B cell (primary cell): ENCODE measurements around the gene VTI1A. TPM values are rescaled to one million over a fixed set of nuclear protein-coding genes. Genes with fewer than 3 reads are reported as not detected.

Source experiments
- ATAC-seq: fragments of 200-7000 bp; cut with Tn5 transposase; one replicate; pipeline ENCODE4 v1.10.0; 2021; ENCODE audit warnings: low read depth, mild to moderate bottlenecking, moderate number of reproducible peaks, moderate library complexity
- CTCF ChIA-PET: fragments of 350-600 bp; sonication (Branson Sonifier 250); formaldehyde crosslinking; loops from one replicate; lab custom pipeline; 2021; ENCODE audit warnings: antibody characterized with exemption, inconsistent platforms; lab: Charles Lee
- POLR2A ChIA-PET: fragments of 350-600 bp; sonication (Branson Sonifier 250); formaldehyde crosslinking; loops from one replicate; lab custom pipeline; 2021; ENCODE audit warnings: antibody characterized with exemption; lab: Charles Lee
- DNase-seq: peaks from one replicate; pipeline ENCODE4 v3.0.0; 2013
- H2AFZ ChIP-seq: 2 replicates; pipeline ENCODE4 v1.6.1; 2012; ENCODE audit warnings: mild to moderate bottlenecking, low read depth, low read length; ENCODE audit not compliant: insufficient read depth, poor library complexity, severe bottlenecking
- H3K27ac ChIP-seq, 2 donors: 1 replicate in 1 of 2; 2 replicates in 1 of 2; pipeline ENCODE4 v1.5.1; 2012 to 2013; ENCODE audit warnings: low read length in 2 of 2, mild to moderate bottlenecking in 2 of 2, moderate library complexity in 1 of 2
- H3K27me3 ChIP-seq, 4 experiments: fragments of 200-600 bp in 1 of 4; sonication (generic) in 1 of 4; replicated peaks in 1 of 4; 1 replicate in 2 of 4; 2 replicates in 2 of 4; pipeline versions ENCODE4 v1.6.1 to v1.7.0; 2013 to 2016; ENCODE audit warnings: low read length in 3 of 4, mild to moderate bottlenecking in 2 of 4, mixed read lengths in 1 of 4, moderate library complexity in 1 of 4; ENCODE audit not compliant: insufficient read depth in 4 of 4, control insufficient read depth in 3 of 4; ENCODE audit errors: control extremely low read depth in 1 of 4
- H3K36me3 ChIP-seq, 2 experiments: replicated peaks in 1 of 2; 1 replicate in 1 of 2; 2 replicates in 1 of 2; pipeline versions ENCODE4 v1.6.1 to v1.7.1; 2013; ENCODE audit warnings: low read length in 1 of 2; ENCODE audit not compliant: insufficient read depth in 2 of 2, control insufficient read depth in 1 of 2; ENCODE audit errors: control extremely low read depth in 1 of 2, extremely low read depth in 1 of 2
- H3K4me1 ChIP-seq, 2 donors: fragments of 200-600 bp in 1 of 2; sonication (generic) in 1 of 2; 1 replicate in 1 of 2; 2 replicates in 1 of 2; pipeline versions ENCODE4 v1.5.1 to v1.6.1; 2013 to 2017; ENCODE audit warnings: low read length in 2 of 2; ENCODE audit not compliant: control insufficient read depth in 2 of 2, insufficient read depth in 2 of 2
- H3K4me2 ChIP-seq: replicated peaks from 2 replicates; pipeline ENCODE3; 2012; ENCODE audit warnings: mild to moderate bottlenecking, low read depth, low read length; ENCODE audit not compliant: poor library complexity, severe bottlenecking
- H3K4me3 ChIP-seq, 5 experiments: fragments of 200-600 bp in 1 of 5; sonication (generic) in 1 of 5; 1 replicate in 3 of 5; 2 replicates in 2 of 5; pipeline versions ENCODE4 v1.5.1 to v1.7.0; 2011 to 2016; ENCODE audit warnings: low read length in 4 of 5, mild to moderate bottlenecking in 4 of 5, low read depth in 2 of 5, control low read depth in 1 of 5, moderate library complexity in 1 of 5; ENCODE audit not compliant: insufficient read depth in 1 of 5; ENCODE audit errors: control extremely low read depth in 1 of 5, extremely low read depth in 1 of 5
- H3K79me2 ChIP-seq: fragments of 200-600 bp; sonication (generic); one replicate; pipeline ENCODE4 v1.6.0; 2016; ENCODE audit warnings: low read length; ENCODE audit not compliant: control insufficient read depth, insufficient read depth
- H3K9ac ChIP-seq: fragments of 200-600 bp; sonication (generic); 2 replicates; pipeline ENCODE4 v1.6.1; 2017; ENCODE audit warnings: mild to moderate bottlenecking, low read length, moderate library complexity
- H3K9me3 ChIP-seq, 3 donors: one replicate each; pipeline versions ENCODE4 v1.6.1 to v1.7.1; 2013; ENCODE audit warnings: low read length in 2 of 3; ENCODE audit not compliant: control insufficient read depth in 2 of 3, insufficient read depth in 1 of 3; ENCODE audit errors: control extremely low read depth in 1 of 3
- H4K20me1 ChIP-seq: 2 replicates; pipeline ENCODE4 v1.6.0; 2012; ENCODE audit warnings: mild to moderate bottlenecking, low read length; ENCODE audit not compliant: insufficient read depth, control insufficient read depth, poor library complexity, severe bottlenecking
- H3K27ac Mint-ChIP-seq: one replicate; pipeline ENCODE4 v1.8.0; 2021; ENCODE audit warnings: mixed read lengths
- H3K27me3 Mint-ChIP-seq: one replicate; pipeline ENCODE4 v1.8.0; 2021; ENCODE audit warnings: mixed read lengths
- H3K4me1 Mint-ChIP-seq: one replicate; pipeline ENCODE4 v1.8.0; 2021; ENCODE audit warnings: mixed read lengths
- H3K4me3 Mint-ChIP-seq: one replicate; pipeline ENCODE4 v1.8.0; 2021; ENCODE audit warnings: mixed read lengths
- H3K9me3 Mint-ChIP-seq: one replicate; pipeline ENCODE4 v1.8.0; 2022; ENCODE audit warnings: mixed read lengths; ENCODE audit not compliant: insufficient read depth
- CTCF ChIP-seq: fragments of 200-600 bp; IDR thresholded peaks from one replicate; pipeline ENCODE4 v1.8.0; 2022; ENCODE audit warnings: antibody characterized with exemption, mild to moderate bottlenecking
- EZH2 ChIP-seq: IDR thresholded peaks from 2 replicates; pipeline ENCODE4 v1.6.1; 2012; ENCODE audit warnings: borderline replicate concordance, low read depth, mild to moderate bottlenecking, moderate library complexity, low read length; ENCODE audit not compliant: insufficient read depth, poor library complexity, severe bottlenecking
- WGBS: methylation state at CpG from one replicate; pipeline ENCODE4 v1.1.5; 2013; ENCODE audit warnings: missing lambda C conversion rate; ENCODE audit not compliant: insufficient coverage; 5-methylcytosine and 5-hydroxymethylcytosine counted together
- intact Hi-C: fragments of 100-400 bp; cut with micrococcal nuclease; formaldehyde crosslinking; loops from one replicate; pipeline ENCODE4 v1.10.0; 2022
- polyA plus RNA-seq: library from polyadenylated mRNA; depleted of rRNA; stranded (reverse); fragments of >200 nt; gene quantifications from 2 replicates; pipeline ENCODE4 v1.2.3, GENCODE V29; 2012
- total RNA-seq, 2 donors: library from RNA; stranded (reverse); fragments of 120-200 nt in 1 of 2; gene quantifications; 1 replicate in 1 of 2; 2 replicates in 1 of 2; pipeline versions ENCODE4 v1.2.3 to v1.2.4, GENCODE V29; 2013 to 2022

VTI1A gene
- total and polyA plus RNA-seq, 2 donors (not counting 1 experiment from before 2014, with no cell fraction given): 20.0 to 84.1 TPM

DNA sequence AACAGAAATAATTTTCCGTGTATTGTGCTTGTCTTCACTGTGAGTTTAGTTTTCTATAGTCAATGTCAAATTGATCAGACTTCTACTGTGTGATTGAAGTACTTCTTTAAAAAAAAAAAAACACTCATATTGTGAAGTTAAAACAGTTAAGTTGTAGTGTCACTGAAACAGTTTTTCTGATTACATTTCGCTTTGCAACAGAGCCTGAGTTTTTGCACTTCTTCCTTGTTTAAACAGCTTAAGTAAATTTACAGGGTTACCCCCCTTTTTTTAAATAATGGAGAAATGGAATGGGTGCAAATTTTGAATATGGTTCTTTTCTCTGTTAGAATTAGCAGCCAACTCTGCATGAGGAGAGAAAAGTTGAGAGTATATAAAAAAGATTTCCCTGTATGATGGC, 117.3 kb downstream of the VTI1A start:
- WGBS: no CpG with 5 or more reads among the region's 2 CpGs
- no peak overlapping the region for H3K9ac ChIP-seq
- H3K4me3 ChIP-seq: no peak overlapping the region
- no peaks in the 10 kb centered on the region for H3K9me3 Mint-ChIP-seq
- H3K27ac Mint-ChIP-seq: no peak overlapping the region
- DNase-seq (no peak), ATAC-seq (no peak)
- no peaks in the 10 kb centered on the region for H3K27me3 Mint-ChIP-seq
- TF ChIP-seq EZH2: no peak
- no peak for TF ChIP-seq CTCF
- H3K27ac ChIP-seq: no peak overlapping the region
- ChIA-PET CTCF (no interaction called here), POLR2A (no interaction called here)
- H3K4me3 Mint-ChIP-seq: no peak overlapping the region
- no peaks in the 10 kb centered on the region for H3K27me3 ChIP-seq
- peaks cover 0 to 2% of the 10 kb centered on the region in 2 experiments for H3K36me3 ChIP-seq
- no peak overlapping the region for H2AFZ ChIP-seq
- intact Hi-C loops: no loop called here
- no peaks in the 10 kb centered on the region for H3K9me3 ChIP-seq
- H3K79me2 ChIP-seq: no peaks in the 10 kb centered on the region
- H4K20me1 ChIP-seq: no peaks in the 10 kb centered on the region
- peaks cover 2% of the 10 kb centered on the region for H3K4me1 Mint-ChIP-seq
- no peaks in the 10 kb centered on the region for H3K4me1 ChIP-seq
- no peak overlapping the region for H3K4me2 ChIP-seq

DNA sequence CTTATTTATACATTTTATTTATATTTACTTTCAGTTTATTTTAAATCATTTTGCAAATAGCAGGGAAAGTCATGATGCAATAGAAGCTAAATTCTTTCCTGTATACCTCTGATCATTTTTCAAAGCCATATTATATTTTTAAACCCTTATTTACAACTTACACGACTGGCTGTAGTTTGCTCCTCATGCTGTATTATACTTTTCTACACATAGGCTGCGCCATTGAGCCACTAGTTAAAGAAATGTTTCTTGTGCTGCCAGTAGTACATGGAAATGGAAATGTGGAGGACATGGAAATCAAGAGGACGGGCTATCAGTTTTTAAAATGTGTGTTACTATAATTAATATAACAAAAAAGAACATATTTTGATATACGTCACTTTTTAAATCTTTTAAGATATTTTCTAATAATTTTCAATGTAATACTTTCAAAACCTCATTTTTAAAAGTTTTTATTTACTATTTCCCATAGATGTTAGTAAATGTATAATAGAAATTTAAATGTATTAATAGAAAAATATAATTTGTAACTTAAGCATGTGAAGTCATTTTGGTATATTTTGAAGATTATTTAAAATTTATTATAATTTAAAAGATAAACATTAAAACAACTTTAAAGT, 118.5 kb downstream of the VTI1A start:
- Histone ChIP-seq H3K9ac (no peak overlapping the region), H3K27me3 (no peaks in the 10 kb centered on the region), H3K9me3 (no peaks in the 10 kb centered on the region), H3K4me2 (no peak overlapping the region), H3K27ac (no peak overlapping the region), H3K4me3 (no peak overlapping the region), H4K20me1 (no peaks in the 10 kb centered on the region), H3K4me1 (no peaks in the 10 kb centered on the region), H3K36me3 (peaks cover 0 to 2% of the 10 kb centered on the region in 2 experiments), H3K79me2 (no peaks in the 10 kb centered on the region), H2AFZ (no peak overlapping the region)
- no peaks in the 10 kb centered on the region for H3K27me3 Mint-ChIP-seq
- ATAC-seq: no peak
- no peak overlapping the region for H3K4me3 Mint-ChIP-seq
- CTCF ChIA-PET: no interaction called here
- DNase-seq: no peak
- H3K4me1 Mint-ChIP-seq: peaks cover 2% of the 10 kb centered on the region
- no peaks in the 10 kb centered on the region for H3K9me3 Mint-ChIP-seq
- H3K27ac Mint-ChIP-seq: no peak overlapping the region
- POLR2A ChIA-PET: no interaction called here
- TF ChIP-seq EZH2 (no peak), CTCF (peak; percentile 29)
- intact Hi-C loops: no loop called here
- no CpG with 5 or more reads among the region's 4 CpGs for WGBS
